Measurements from ENCODE around the gene ANKRD44. TPM values are rescaled to one million over a fixed set of nuclear protein-coding genes. Genes with fewer than 3 reads are reported as not detected.

The ANKRD44 gene
- total and polyA plus RNA-seq, 7 donors, result 0.35 to 9.3 (median 1.7) TPM

DNA sequence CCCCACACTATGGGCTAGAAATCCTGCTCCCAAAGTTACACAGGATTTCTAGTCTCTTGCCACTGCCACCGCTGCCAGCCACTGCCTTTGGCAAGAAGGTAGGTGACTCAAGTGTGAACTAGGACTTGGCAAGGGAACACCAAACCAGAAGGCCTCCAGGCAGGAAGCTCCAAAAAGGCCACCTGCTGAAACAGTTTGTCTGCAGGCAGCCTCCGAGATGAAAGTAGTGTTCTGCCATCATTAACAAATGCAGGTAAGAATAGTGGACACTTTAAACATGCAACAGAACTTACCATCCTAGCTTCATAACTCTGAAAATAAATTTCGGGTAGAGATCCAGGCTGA is 3.9 kb downstream of the ANKRD44 start:
- Histone ChIP-seq H3K27ac (peak overlapping the region; percentile 82), H3K27me3 (ENCODE audit: insufficient read depth in 3 of 3, low read length in 2 of 3) (no peaks in the 10 kb centered on the region), H3K36me3 (ENCODE audit: insufficient read depth in 1 of 2, low read depth in 1 of 2) (no peaks in the 10 kb centered on the region), H3K9me3 (no peaks in the 10 kb centered on the region), H3K4me3 (peak overlapping the region; percentile 20), H3K4me1 (peaks cover 32% of the 10 kb centered on the region)
- intact Hi-C loops (cut with DNase I), result loop anchor here (2.0 to 5.0 kb wide), 2 partner anchors 34 to 70 kb away; no protein-coding TSS in a partner anchor
- DNase-seq (peak; percentile 49 to 75), ATAC-seq (peak; percentile 67 to 81 (median 74))
- TF ChIP-seq, protein P1, sequence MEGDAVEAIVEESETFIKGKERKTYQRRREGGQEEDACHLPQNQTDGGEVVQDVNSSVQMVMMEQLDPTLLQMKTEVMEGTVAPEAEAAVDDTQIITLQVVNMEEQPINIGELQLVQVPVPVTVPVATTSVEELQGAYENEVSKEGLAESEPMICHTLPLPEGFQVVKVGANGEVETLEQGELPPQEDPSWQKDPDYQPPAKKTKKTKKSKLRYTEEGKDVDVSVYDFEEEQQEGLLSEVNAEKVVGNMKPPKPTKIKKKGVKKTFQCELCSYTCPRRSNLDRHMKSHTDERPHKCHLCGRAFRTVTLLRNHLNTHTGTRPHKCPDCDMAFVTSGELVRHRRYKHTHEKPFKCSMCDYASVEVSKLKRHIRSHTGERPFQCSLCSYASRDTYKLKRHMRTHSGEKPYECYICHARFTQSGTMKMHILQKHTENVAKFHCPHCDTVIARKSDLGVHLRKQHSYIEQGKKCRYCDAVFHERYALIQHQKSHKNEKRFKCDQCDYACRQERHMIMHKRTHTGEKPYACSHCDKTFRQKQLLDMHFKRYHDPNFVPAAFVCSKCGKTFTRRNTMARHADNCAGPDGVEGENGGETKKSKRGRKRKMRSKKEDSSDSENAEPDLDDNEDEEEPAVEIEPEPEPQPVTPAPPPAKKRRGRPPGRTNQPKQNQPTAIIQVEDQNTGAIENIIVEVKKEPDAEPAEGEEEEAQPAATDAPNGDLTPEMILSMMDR (IDR thresholded peaks at IDR 0.05), result no peak
- WGBS, 3 donors, result 24 to 40% (median 30%) methylated on average over 3 of the region's 3 CpGs

DNA sequence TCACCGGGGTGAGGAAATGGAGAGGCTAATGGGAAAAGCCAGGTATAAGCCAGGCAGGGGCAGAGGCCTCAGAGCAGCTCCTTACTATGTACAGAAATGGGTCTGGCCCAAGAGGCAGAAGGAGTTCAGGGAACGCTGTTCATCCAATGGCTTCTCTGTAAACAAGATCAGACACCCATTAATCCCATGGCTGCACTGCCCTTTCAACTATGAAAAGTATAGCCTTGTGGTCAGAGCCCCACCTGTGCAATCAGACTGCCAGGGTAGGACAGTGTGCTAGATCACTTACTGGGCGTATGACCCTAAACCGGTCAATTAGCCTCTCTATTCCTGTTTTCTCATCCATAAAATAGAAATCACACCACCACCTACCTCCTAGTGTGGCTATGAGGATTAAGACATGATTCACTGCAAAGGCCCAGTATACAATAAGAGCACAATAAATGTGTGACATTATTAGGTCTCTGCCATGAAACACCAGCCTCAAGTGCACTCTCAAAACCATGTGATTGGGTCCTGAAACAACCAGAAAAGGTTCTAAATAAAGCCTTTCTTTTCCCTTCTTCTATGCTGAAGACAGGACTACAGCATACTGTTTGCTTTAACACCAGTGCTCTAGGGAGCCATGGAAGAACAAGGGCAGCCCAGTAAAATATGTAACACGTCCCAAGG is 4.4 kb downstream of the ANKRD44 start:
- TF ChIP-seq, protein P1 (IDR thresholded peaks at IDR 0.05), result no peak
- intact Hi-C loops (cut with DNase I), result loop anchor here (2.0 to 5.0 kb wide), 2 partner anchors 34 to 71 kb away; no protein-coding TSS in a partner anchor
- H3K36me3 ChIP-seq (ENCODE audit: insufficient read depth in 1 of 2, low read depth in 1 of 2), result no peaks in the 10 kb centered on the region
- DNase-seq, result no peak
- H3K27ac ChIP-seq, result peak overlapping the region; percentile 82
- peaks cover 29% of the 10 kb centered on the region for H3K4me1 ChIP-seq
- H3K9me3 ChIP-seq, result no peaks in the 10 kb centered on the region
- WGBS, 3 donors, result 49 to 64% (median 55%) methylated on average over 5 of the region's 5 CpGs
- H3K4me3 ChIP-seq, result peak overlapping the region; percentile 20
- H3K27me3 ChIP-seq (ENCODE audit: insufficient read depth in 3 of 3, low read length in 2 of 3), result no peaks in the 10 kb centered on the region
- ATAC-seq, result peak in 1 of 4 donors; percentile 41

DNA sequence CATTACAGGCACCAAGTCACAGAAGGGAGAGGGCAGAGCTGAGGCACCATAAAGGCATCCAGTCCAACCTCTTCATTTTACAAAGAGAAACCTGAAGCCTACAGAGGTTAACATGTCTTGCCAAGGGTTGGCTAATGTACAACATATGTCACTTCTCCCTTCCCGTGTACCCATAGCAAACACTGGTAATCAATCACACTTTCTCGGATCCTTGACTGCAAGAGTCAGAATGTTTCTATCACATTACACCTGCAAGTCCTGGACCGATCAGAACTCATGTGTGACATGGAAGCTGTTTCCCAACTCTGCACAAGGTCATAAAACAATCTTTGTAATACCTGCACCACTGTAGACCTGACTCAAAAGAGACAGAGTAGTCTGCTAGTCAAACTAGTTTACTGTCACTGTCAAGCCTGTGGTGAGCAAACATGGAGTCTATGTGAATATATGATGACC is 6.0 kb downstream of the ANKRD44 start:
- ATAC-seq, result peak; percentile 48 to 82 (median 72)

DNA sequence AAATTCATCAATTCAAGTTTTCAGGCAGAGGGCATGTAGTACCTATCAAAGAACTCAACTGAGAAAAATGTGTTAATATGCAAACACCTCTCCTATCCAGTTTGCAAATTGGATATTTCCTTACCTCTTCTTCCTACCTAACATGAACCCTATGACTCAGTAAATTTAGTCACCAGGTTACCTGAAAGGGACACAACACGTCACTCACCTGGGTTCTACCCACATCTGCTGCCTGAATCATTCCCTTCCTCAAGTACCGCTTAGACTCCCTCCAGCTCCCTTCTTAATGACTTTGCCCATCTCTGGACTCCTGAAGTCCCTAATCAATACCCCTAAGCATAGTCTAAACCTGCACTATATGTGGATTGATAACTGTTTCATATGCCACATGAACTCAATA is 10.4 kb downstream of the ANKRD44 start:
- Histone ChIP-seq H3K9me3 (no peaks in the 10 kb centered on the region), H3K4me3 (no peak overlapping the region), H3K27ac (no peak overlapping the region), H3K36me3 (ENCODE audit: insufficient read depth in 1 of 2, low read depth in 1 of 2) (no peaks in the 10 kb centered on the region), H3K27me3 (ENCODE audit: insufficient read depth in 3 of 3, low read length in 2 of 3) (no peaks in the 10 kb centered on the region), H3K4me1 (peaks cover 7% of the 10 kb centered on the region)
- 77 to 93% (median 92%) methylated on average over 2 of the region's 2 CpGs for WGBS, 3 donors
- TF ChIP-seq, protein P1 (IDR thresholded peaks at IDR 0.05), result no peak
- DNase-seq (no peak), ATAC-seq (no peak)
- intact Hi-C loops (cut with DNase I), result no loop called here

More for the DNA sequence above, 6.0 kb downstream of the ANKRD44 start:
- H3K27ac ChIP-seq, result peak overlapping the region; percentile 82
- TF ChIP-seq, protein P1 (IDR thresholded peaks at IDR 0.05), result no peak
- H3K9me3 ChIP-seq, result no peaks in the 10 kb centered on the region
- intact Hi-C loops (cut with DNase I), result loop anchor here in 1 of 2 donors (5.0 kb wide), 1 partner anchor 32 kb away; no protein-coding TSS in a partner anchor
- DNase-seq, result no peak
- no peaks in the 10 kb centered on the region for H3K27me3 ChIP-seq (ENCODE audit: insufficient read depth in 3 of 3, low read length in 2 of 3)
- no peaks in the 10 kb centered on the region for H3K36me3 ChIP-seq (ENCODE audit: insufficient read depth in 1 of 2, low read depth in 1 of 2)
- peaks cover 29% of the 10 kb centered on the region for H3K4me1 ChIP-seq
- no peak overlapping the region for H3K4me3 ChIP-seq
- WGBS, 3 donors, result 30 to 67% (median 34%) methylated on average over 3 of the region's 3 CpGs
